AG08395 (cell line): ENCODE results near the gene HESX1.

Experiments
- DNase-seq: peaks from one replicate; pipeline ENCODE4 v3.0.0; 2012; ENCODE audit warnings: mixed read lengths, low spot score

The HESX1 gene

DNA sequence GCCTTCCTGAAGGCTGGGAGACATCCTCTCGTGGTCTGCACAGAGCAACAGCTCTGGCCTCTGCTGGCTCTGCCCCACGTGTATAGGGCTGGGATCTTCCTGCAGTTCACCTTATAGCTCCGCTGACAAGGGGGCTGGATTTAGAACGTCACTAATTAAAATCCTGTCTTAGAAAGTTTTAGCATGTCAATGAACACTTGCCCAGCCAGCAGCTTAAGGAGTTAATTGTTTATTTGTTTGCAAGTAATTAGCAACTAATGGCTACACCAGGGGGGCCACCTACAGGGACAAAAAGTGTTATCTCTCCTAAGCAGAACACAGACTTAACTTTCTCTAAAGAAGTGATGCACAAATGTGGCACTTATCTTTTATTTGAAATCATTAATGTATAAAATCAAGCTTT is at the start of gene HESX1:
TSS of gene HESX1 (minus strand) at position 84 of the 403 bp plus-strand sequence. CDS start at position 24, 60 bp downstream.
- DNase-seq: no peak

GRCh38 chr3:57244946-57245345 is 45.2 kb upstream of the HESX1 start:
- DNase-seq: no peak

DNA sequence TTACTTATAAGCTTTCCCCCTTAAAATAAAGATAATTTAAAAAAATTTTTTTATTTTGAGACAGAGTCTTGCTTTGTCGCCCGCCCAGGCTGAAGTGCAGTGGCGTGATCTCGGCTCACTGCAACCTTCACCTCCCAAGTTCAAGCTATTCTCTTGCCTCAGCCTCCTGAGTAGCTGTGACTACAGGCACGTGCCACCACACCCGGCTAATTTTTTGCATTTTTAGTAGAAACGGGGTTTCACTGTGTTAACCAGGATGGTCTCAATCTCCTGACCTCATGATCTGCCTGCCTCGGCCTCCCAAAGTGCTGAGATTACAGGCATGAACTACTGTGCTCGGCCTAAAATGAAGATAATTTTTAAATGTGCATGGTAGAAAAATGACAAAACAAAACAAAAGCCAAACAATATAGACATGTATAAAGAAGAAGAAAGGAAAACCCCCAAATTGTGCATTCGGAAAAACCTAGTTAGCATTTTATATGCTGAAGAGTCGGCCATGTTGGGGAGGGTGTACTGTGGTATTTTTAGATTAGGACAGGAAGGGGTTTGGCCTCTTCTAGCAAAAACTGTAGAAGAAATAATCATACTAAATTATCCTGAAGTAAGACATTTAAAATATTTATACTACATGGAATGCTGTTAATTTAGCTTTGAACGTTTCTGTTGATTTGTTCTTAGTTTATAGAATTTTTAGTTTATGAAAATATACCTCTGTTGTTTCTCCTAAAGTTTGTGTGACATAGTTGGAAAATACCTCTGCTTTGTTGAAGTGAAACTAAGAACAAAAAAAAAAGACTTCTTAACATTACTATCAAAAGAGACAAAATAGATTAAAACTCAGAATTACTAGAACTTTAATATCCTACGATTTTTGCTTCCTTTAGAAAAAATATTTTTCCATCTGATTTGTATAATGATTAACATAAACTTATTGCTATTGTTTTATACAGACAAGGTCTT is 35.1 kb upstream of the HESX1 start:
- DNase-seq: no peak

- no peak for DNase-seq
Measured at GRCh38 chr3:57233799-57234198, 34.0 kb upstream of the HESX1 start.

DNA sequence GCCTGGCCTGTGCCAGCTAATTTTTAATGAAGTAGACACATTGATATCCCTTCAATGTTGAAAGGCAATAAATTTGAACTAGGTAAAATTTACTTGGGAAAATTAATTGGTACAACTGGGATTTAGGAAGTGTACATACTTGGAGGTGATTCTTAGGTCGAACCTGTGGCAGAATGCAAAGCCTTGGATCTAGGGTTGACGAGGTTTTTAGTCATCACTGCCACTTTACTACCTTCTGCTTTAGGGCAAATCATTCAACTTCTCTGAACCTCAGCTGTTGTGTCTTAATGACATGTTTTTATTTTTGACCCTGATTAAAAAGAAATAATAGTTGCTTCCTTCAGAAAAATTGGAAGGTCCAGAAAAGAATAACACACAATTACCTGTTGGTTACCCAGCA is 30.2 kb upstream of the HESX1 start:
- DNase-seq: no peak

- DNase-seq: peak; percentile 35
Measured at GRCh38 chr3:57227930-57228751, 28.4 kb upstream of the HESX1 start.

- DNase-seq: peak; percentile 99
Measured at GRCh38 chr3:57227204-57227929, 27.6 kb upstream of the HESX1 start, which contains the start of gene APPL1. APPL1 (plus strand) TSS chr3:57227729; CDS start chr3:57227884, 155 bp downstream.

- DNase-seq: no peak
Measured at GRCh38 chr3:57226176-57226575, 26.4 kb upstream of the HESX1 start.

GRCh38 chr3:57224856-57225255 is 25.1 kb upstream of the HESX1 start:
- DNase-seq: no peak

DNA sequence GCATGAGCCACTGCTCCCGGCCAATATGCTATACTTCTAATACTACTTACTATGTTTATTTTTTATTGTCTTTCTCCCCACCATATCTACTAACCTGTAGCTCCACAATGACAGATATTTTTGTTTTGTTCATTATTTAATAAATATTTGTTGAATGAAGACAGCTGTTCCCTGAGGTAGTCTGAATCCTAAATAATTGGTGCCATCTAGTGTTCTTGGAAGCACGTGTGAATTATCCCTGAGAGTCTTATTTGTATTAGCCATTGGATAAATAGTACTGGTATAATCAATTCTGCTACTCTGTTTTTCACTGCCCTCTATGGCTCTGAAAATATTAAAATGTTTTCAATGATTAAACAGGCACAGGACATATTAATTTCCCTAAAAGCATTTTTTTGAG is 22.1 kb upstream of the HESX1 start:
- DNase-seq: peak; percentile 36

- no peak for DNase-seq
Measured at GRCh38 chr3:57206423-57206822, 6.6 kb upstream of the HESX1 start.

- no peak for DNase-seq
Measured at GRCh38 chr3:57194641-57195040, 5.1 kb downstream of the HESX1 start.

DNA sequence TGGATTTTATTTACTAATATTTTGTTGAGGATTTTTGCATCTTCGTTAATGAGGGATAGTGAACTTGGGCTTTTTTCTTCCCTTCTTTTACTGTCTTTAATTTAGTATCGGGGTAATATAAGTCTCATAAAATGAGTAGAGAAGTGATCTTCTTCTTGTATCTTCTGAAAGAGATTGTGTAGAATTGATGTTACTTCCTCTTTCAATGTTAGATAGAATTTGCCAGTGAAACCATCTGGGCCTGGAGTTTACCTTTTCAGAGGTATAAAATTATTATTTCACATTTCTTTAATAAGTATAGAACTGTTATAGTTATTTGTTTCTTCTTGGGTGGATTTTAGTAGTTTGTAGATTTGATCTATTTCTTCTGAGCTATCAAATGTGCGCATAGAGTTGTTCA is 7.8 kb downstream of the HESX1 start:
- no peak for DNase-seq

DNA sequence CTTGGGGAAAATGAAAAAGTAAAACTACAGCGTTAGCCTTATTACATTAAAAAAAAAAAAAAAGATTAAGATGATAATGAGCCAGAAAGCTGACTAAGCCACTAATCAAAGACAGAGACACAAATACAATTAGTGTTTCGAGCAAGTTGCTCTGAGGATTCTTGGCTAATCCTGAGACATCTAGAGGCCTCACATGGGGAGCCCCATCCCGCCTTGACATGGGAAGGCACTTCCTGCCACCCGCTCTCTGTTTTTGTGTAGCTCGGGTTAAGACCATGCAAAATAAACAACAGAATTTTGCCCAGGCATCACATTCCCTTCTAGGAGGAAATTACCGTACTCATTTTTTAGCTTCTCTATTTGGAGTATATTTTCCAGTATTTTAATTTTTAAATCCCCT is 15.3 kb downstream of the HESX1 start:
- peak; percentile 36 for DNase-seq

DNA sequence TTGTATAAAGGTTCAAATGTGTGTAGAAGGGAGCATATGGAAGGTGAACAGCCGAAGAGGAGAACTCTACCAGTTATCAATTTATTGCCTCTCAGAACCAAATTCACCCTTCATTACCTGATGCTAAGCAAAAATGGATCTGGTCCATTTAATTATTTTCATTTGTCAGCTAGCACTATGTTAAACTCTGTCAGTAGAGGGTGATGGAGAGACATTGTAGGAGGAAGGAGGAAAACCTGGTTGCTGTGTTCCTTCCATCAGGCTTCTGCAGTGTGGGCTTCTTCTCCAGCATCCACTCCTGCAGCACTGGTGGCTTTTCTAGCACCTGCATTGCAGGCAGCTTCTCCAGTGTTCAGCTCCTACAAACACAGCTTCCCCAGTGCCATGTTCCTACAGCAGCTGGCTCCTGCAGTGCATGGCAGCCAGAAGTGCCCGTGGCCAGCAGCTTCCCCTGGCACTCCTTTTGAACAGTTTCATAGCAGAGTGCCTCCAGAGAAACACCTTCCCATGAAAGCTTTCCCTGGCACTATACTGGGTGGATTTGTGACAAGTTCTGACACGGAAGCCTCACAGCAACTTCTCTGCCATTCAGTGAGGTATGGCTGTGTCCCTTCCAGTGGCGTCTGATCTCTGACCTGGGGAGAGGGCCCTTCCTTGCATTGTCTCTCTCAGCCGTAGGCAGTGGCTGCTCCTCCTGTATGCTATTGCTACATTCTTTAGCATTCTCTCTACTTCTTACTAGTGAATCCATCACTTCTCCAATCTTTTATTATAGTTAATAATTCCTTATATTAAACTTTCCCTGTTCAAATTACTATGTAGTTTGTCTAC is 20.0 kb downstream of the HESX1 start:
- DNase-seq: no peak

DNA sequence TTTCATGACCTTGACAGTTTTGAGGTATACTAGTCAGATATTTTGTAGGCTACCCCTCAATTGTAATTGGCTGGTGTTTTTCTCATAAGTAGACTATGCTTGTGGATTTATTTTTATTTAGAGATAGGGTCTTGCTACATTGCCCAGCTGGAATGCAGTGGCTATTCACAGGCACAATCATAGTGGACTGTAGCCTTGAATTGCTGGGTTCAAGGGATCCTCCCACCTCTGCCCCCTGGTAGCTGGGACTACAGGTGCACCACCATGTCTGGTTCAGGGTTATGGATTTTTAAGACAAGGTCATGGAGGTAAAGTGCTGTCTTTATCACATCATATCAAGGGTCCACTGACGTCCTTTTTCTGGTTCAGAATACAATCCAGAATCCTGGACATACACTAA is 23.7 kb downstream of the HESX1 start:
- no peak for DNase-seq

DNA sequence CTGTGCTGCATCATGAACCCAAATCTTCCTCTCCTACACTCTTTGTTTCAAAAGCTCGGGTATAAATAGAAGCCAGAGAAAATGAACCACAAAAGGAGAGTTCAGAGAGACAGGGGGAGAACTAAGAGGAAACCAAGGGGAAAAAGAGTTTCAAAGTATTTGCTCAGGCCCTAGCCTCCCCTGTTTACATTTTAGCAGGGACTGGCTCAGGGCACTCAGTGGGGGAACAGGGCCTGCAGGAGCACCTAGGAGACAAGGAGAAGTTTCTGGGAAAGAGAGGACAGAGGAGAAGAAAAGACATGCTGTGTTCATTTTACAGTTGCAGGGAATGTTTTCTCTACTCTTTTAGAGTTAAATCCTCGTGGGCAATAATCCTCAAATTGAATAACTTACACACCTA is 26.1 kb downstream of the HESX1 start:
- no peak for DNase-seq

DNA sequence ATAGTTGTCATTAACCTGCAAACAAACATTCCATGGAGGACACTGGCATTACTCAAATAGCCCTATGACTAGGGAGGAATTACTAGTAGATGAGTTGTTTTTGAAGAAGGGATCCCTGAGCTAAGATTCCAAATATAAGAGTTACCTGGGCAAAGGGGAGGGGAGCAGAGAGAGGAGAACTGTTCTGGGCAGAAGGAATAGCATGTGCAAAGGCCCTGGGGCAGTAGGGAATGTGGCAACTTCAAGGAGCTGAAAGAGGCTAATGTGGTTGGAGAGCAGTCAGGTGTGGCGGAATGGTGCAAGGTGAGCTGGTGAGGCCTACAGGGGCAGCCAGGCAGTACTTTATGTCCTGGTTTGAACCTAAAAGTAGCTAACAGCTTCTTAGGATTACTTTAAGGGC is 28.8 kb downstream of the HESX1 start:
- DNase-seq: no peak

- peak; percentile 64 for DNase-seq
Measured at GRCh38 chr3:57169872-57170623, 29.7 kb downstream of the HESX1 start.

DNA sequence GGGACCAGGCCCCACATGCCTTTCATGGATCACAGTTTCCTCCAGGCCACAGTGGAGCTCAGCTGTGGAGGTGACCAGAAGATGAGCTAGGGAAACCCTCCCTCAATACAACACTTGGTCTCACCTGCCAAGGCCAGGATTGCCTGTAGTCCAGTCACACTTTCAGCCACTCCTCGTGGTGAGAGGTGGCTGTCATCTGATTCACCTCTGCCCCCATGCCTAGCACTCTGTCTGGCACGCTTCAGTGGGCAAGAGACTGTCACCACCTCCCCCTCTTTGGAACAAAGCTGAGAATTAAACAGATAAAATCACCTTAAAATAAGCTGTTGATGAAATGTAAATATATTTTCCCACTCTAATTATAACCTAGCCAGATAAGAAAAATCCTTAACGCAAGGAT is 30.7 kb downstream of the HESX1 start:
- DNase-seq: no peak

DNA sequence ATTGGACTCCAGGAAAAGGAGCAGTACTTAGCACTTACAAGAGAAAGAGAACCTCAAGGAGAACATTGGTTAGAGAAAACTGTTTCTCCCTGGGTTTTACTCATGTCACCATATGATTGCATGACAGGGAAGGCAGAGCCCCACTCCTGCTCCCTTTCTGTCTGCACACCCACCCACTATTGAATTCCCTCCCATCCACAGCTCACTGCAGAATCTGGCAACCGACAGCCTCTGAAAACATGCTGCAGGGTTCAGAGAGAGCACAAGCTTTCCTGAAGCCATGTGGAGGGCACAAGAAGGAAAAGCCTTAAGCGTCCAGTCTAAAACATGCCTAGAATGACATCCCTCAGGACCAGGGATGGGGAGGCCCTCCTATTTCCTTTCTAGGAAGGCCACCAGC is 31.6 kb downstream of the HESX1 start:
- DNase-seq: no peak
